Keratinocyte (primary cell): Measurements from ENCODE around the gene ZSCAN25. TPM values are rescaled to one million over a fixed set of nuclear protein-coding genes. Genes with fewer than 3 reads are reported as not detected.

Experiments
- DNase-seq: peaks from one replicate; pipeline ENCODE4 v3.0.0-alpha.2; 2011; ENCODE audit warnings: low read depth, missing footprints, low spot score
- FAIRE-seq: peaks from 2 replicates; lab custom pipeline; 2011; peaks lifted over from hg19 to GRCh38; lab: Jason Lieb, UNC
- H2AFZ ChIP-seq: 2 replicates; pipeline ENCODE4 v1.6.0; 2012; ENCODE audit warnings: low read length, control low read depth, inconsistent platforms; ENCODE audit not compliant: control insufficient read depth
- H3K27ac ChIP-seq: 2 replicates; pipeline ENCODE4 v1.5.1; 2011; ENCODE audit warnings: low read length; ENCODE audit not compliant: control insufficient read depth, insufficient read depth
- H3K27me3 ChIP-seq: 3 replicates; pipeline ENCODE4 v1.6.0; 2011; ENCODE audit warnings: low read length; ENCODE audit not compliant: control insufficient read depth, insufficient read depth; ENCODE audit errors: extremely low read depth
- H3K36me3 ChIP-seq, 2 experiments: 2 replicates in 1 of 2; 3 replicates in 1 of 2; pipeline ENCODE4 v1.5.1; 2011; ENCODE audit warnings: low read length in 2 of 2, mild to moderate bottlenecking in 1 of 2; ENCODE audit not compliant: control insufficient read depth in 2 of 2, insufficient read depth in 2 of 2; ENCODE audit errors: extremely low read depth in 1 of 2
- H3K4me1 ChIP-seq: 3 replicates; pipeline ENCODE4 v1.5.1; 2011; ENCODE audit warnings: low read length; ENCODE audit not compliant: control insufficient read depth, insufficient read depth; ENCODE audit errors: extremely low read depth
- H3K4me2 ChIP-seq: 3 replicates; pipeline ENCODE4 v1.6.0; 2011; ENCODE audit warnings: low read depth, low read length; ENCODE audit not compliant: control insufficient read depth, insufficient read depth; ENCODE audit errors: extremely low read depth
- H3K4me3 ChIP-seq, 3 experiments: fragments of 200-600 bp in 1 of 3; sonication (generic) in 1 of 3; 2 replicates in 2 of 3; 3 replicates in 1 of 3; pipeline ENCODE4 v1.5.1; 2011 to 2016; ENCODE audit warnings: low read length in 3 of 3, mild to moderate bottlenecking in 3 of 3, control low read depth in 2 of 3, inconsistent platforms in 1 of 3, low read depth in 1 of 3, mixed read lengths in 1 of 3, mixed run types in 1 of 3, moderate library complexity in 1 of 3; ENCODE audit not compliant: control insufficient read depth in 2 of 3, insufficient read depth in 2 of 3; ENCODE audit errors: extremely low read depth in 1 of 3
- H3K79me2 ChIP-seq: 2 replicates; pipeline ENCODE4 v1.6.0; 2012; ENCODE audit warnings: low read length; ENCODE audit not compliant: control insufficient read depth, insufficient read depth
- H3K9ac ChIP-seq: 3 replicates; pipeline ENCODE4 v1.6.0; 2011; ENCODE audit warnings: low read length; ENCODE audit not compliant: control insufficient read depth, insufficient read depth; ENCODE audit errors: extremely low read depth
- H3K9me1 ChIP-seq: 3 replicates; pipeline ENCODE4 v1.6.0; 2011; ENCODE audit warnings: low read length; ENCODE audit not compliant: control insufficient read depth, insufficient read depth; ENCODE audit errors: extremely low read depth
- H3K9me3 ChIP-seq: 2 replicates; pipeline ENCODE4 v1.5.1; 2012; ENCODE audit warnings: low read depth, low read length; ENCODE audit not compliant: control insufficient read depth
- H4K20me1 ChIP-seq: 3 replicates; pipeline ENCODE4 v1.6.0; 2011; ENCODE audit warnings: low read length; ENCODE audit not compliant: control insufficient read depth, insufficient read depth; ENCODE audit errors: extremely low read depth
- EZH2 ChIP-seq: IDR thresholded peaks from one replicate; pipeline ENCODE4 v1.6.1; 2012; ENCODE audit warnings: inconsistent platforms, mild to moderate bottlenecking, low read length, moderate library complexity
- dilution Hi-C: fragments of 300-500 bp; cut with MboI; formaldehyde crosslinking; loops from one replicate; pipeline ENCODE4 v1.7.0; 2020; ENCODE audit warnings: low sequenced_read_pairs; ENCODE audit not compliant: extremely low pct_ligation_motif_present
- polyA plus RNA-seq, 5 experiments: library from polyadenylated mRNA; depleted of rRNA in 3 of 5; stranded (reverse) in 3 of 5; stranded (forward) in 1 of 5; unstranded in 1 of 5; fragments of >200 nt; gene quantifications; 1 replicate in 1 of 5; 2 replicates in 3 of 5; 3 replicates in 1 of 5; pipeline versions ENCODE4 v1.2.1 to v1.2.3, GENCODE V29; 2011 to 2012; ENCODE audit warnings: missing spikeins in 2 of 5, low read depth in 1 of 5, low replicate concordance in 1 of 5
- TF ChIP-seq, protein P1 (sequence below), 3 experiments: IDR thresholded peaks in 1 of 3; conservative IDR thresholded peaks in 1 of 3; optimal IDR thresholded peaks in 1 of 3; 2 replicates in 2 of 3; 3 replicates in 1 of 3; pipeline versions ENCODE3 to v1.5.1; 2011; ENCODE audit warnings: low read length in 3 of 3, mild to moderate bottlenecking in 3 of 3, moderate library complexity in 2 of 3, control low read depth in 1 of 3, inconsistent platforms in 1 of 3; ENCODE audit not compliant: insufficient read depth in 2 of 3; ENCODE audit errors: extremely low read depth in 1 of 3

ZSCAN25 gene
- polyA plus RNA-seq, 1 donor (not counting 4 experiments of a cell fraction or from before 2014, with no cell fraction given): 13.1 TPM

DNA sequence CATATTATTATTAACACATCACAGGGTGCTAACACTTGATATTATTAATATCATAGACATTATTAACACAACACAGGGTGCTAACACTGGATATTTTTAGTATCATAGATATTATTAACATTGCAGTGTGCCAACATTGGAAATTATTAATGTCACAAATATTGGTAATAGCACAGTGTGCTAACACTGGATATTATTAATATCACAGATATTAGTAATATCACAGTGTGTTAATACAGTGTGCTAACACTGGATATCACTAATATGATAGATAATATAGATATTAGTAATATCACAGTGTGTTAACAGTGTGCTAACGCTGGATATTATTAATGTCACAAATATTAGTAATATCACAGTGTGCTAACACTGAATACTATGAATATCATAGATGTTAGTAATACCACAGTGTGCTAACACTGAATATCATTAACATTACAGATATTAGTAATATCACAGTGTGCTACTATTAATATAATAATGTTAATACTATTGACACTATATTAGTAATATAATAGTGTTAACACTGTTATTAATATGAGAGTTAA, 20.3 kb upstream of the ZSCAN25 start:
- no peaks in the 10 kb centered on the region for H3K9me1 ChIP-seq
- TF ChIP-seq, protein P1, sequence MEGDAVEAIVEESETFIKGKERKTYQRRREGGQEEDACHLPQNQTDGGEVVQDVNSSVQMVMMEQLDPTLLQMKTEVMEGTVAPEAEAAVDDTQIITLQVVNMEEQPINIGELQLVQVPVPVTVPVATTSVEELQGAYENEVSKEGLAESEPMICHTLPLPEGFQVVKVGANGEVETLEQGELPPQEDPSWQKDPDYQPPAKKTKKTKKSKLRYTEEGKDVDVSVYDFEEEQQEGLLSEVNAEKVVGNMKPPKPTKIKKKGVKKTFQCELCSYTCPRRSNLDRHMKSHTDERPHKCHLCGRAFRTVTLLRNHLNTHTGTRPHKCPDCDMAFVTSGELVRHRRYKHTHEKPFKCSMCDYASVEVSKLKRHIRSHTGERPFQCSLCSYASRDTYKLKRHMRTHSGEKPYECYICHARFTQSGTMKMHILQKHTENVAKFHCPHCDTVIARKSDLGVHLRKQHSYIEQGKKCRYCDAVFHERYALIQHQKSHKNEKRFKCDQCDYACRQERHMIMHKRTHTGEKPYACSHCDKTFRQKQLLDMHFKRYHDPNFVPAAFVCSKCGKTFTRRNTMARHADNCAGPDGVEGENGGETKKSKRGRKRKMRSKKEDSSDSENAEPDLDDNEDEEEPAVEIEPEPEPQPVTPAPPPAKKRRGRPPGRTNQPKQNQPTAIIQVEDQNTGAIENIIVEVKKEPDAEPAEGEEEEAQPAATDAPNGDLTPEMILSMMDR (optimal IDR thresholded peaks at IDR 0.05 in 1 of 3, IDR thresholded peaks at IDR 0.05 in 1 of 3, conservative IDR thresholded peaks at IDR 0.05 in 1 of 3; ENCODE audit: extremely low read depth in 1 of 3, insufficient read depth in 2 of 3, low read length in 3 of 3): no peak
- TF ChIP-seq EZH2: no peak
- no peaks in the 10 kb centered on the region for H3K27me3 ChIP-seq
- no peaks in the 10 kb centered on the region for H4K20me1 ChIP-seq
- no peaks in the 10 kb centered on the region for H3K79me2 ChIP-seq
- no peak for DNase-seq
- dilution Hi-C loops: no loop called here
- H3K4me3 ChIP-seq: no peak overlapping the region
- H3K9ac ChIP-seq: no peak overlapping the region
- no peaks in the 10 kb centered on the region for H3K36me3 ChIP-seq
- H3K27ac ChIP-seq: no peak overlapping the region
- H3K9me3 ChIP-seq: no peaks in the 10 kb centered on the region
- H2AFZ ChIP-seq: no peak overlapping the region
- H3K4me1 ChIP-seq: no peaks in the 10 kb centered on the region
- no peak overlapping the region for H3K4me2 ChIP-seq
- no peak for FAIRE-seq

DNA sequence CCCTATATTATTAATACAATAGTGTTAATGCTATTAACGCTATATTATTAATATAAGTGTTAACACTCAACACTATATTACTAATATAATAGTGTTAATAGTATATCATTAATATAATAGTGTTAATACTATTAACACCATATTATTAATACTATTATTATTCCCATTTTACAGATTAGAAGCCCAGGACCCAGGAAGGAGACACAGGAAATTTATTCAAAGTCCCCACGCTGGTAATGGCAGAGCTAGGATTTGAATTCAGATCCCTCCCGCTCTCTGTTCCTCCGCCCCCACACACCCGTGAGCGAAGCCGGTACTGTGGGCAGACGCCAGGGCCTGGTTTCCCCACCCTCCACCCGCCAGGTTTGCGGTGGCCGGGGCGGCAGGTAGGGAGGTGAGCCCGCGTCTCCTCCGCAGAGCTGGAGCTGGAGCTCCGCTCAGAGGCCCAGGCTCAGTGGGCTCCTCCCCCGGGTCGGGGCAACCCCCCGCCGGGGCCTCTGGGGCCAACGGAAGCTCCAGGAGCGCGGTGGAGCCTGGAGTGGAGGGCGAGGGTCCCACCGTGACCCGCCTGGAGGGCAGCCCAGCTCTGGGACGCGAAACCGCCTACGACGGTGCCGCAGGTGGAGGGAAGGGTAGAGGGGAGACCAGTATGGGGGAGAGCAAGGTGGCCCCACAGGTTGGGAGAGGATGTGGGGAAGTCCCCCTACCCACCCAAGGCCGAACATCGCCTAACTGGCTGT, 18.8 kb upstream of the ZSCAN25 start, which contains the start of gene TMEM225B:
Gene TMEM225B, plus strand, starts transcription at position 506 of the 740 bp plus-strand sequence. CDS start 6,122 bp downstream, outside the sequence.
- DNase-seq (no peak), FAIRE-seq (no peak)
- Histone ChIP-seq H3K36me3 (no peaks in the 10 kb centered on the region), H3K27me3 (no peaks in the 10 kb centered on the region), H3K9me1 (no peaks in the 10 kb centered on the region), H2AFZ (no peak within 1 kb of the TSS), H3K9me3 (no peaks in the 10 kb centered on the region), H4K20me1 (no peaks in the 10 kb centered on the region), H3K27ac (no peak within 1 kb of the TSS), H3K4me3 (no peak within 1 kb of the TSS), H3K79me2 (no peaks in the 10 kb centered on the region), H3K9ac (no peak within 1 kb of the TSS), H3K4me1 (no peaks in the 10 kb centered on the region), H3K4me2 (no peak within 1 kb of the TSS)
- TF ChIP-seq, protein P1 (optimal IDR thresholded peaks at IDR 0.05 in 1 of 3, IDR thresholded peaks at IDR 0.05 in 1 of 3, conservative IDR thresholded peaks at IDR 0.05 in 1 of 3; ENCODE audit: extremely low read depth in 1 of 3, insufficient read depth in 2 of 3, low read length in 3 of 3): no peak
- TF ChIP-seq EZH2: no peak
- dilution Hi-C loops: no loop called here
